HG03108 (cell line): Measurements from ENCODE around the gene MUC12.
"Not testable (repeated sequence)": the region's sequence is repeated elsewhere in the genome, so short reads cannot be mapped to it uniquely, and the experiment has no call there.

Source experiments
- ATAC-seq: cut with Tn5 transposase; IDR thresholded peaks from one replicate; pipeline ENCODE4 v1.9.1; 2021; ENCODE audit warnings: moderate library complexity; ENCODE audit not compliant: unreplicated experiment

Gene MUC12, protein sequence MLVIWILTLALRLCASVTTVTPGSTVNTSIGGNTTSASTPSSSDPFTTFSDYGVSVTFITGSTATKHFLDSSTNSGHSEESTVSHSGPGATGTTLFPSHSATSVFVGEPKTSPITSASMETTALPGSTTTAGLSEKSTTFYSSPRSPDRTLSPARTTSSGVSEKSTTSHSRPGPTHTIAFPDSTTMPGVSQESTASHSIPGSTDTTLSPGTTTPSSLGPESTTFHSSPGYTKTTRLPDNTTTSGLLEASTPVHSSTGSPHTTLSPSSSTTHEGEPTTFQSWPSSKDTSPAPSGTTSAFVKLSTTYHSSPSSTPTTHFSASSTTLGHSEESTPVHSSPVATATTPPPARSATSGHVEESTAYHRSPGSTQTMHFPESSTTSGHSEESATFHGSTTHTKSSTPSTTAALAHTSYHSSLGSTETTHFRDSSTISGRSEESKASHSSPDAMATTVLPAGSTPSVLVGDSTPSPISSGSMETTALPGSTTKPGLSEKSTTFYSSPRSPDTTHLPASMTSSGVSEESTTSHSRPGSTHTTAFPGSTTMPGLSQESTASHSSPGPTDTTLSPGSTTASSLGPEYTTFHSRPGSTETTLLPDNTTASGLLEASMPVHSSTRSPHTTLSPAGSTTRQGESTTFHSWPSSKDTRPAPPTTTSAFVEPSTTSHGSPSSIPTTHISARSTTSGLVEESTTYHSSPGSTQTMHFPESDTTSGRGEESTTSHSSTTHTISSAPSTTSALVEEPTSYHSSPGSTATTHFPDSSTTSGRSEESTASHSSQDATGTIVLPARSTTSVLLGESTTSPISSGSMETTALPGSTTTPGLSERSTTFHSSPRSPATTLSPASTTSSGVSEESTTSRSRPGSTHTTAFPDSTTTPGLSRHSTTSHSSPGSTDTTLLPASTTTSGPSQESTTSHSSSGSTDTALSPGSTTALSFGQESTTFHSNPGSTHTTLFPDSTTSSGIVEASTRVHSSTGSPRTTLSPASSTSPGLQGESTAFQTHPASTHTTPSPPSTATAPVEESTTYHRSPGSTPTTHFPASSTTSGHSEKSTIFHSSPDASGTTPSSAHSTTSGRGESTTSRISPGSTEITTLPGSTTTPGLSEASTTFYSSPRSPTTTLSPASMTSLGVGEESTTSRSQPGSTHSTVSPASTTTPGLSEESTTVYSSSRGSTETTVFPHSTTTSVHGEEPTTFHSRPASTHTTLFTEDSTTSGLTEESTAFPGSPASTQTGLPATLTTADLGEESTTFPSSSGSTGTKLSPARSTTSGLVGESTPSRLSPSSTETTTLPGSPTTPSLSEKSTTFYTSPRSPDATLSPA (N-terminal part only)

DNA sequence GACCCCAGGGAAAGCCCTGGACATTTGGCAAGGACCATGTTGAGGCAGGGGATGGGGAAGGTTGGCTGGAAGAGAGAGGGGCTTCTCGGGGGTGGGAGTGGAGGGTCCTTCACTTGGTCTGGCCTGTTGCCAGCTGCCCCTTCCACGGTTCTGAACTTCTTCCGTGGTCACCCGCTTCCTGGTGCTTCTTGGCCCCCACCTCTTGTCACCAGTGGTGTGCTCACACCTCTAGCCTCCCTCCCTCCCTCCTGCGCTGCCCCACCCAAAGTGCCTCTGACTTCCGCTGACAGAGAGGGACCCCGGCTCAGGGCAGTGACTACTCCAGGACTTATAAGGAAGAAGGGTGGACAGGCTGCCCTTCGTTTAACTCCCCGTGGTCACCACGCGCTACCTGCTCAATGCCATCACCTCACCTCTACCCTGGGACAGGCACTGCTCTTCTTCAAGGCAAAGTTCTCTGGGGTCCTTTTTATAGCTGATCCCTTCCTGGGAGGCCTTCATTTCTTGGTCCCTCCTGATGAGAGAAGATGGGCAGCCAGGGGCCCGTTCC, at the start of gene MUC12:
MUC12 (plus strand) TSS at position 500 of the 550 bp plus-strand sequence. CDS start 58 bp downstream, outside the sequence.
- no peak for ATAC-seq

DNA sequence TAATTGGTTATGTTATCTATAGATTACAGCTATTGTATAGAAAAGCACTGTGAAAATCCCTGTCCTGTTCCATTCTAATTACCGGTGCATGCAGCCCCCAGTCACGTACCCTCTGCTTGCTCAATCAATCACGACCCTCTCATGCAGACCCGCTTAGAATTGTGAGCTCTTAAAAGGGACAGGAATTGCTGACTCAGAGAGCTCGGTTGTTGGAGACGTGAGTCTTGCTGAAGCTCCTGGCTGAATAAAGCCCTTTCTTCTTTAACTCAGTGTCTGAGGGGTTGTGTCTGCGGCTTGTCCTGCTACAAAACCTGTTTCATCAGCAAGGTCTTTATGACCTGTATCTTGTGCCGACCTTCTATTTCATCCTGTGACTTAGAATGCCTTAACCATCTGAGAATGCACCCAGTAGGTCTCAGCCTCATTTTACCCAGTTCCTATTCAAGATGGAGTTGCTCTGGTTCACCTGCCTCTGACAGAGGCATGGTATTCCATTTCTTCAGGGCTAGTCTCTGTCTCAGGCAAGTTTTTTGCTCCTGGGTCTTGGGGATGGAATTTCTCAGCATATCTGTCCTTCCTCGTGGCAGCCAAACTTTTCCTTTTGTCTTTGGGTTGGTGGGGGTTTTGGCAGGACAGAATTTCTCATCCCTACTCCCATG, 49.5 kb upstream of the MUC12 start:
- ATAC-seq, result not testable (repeated sequence)

DNA sequence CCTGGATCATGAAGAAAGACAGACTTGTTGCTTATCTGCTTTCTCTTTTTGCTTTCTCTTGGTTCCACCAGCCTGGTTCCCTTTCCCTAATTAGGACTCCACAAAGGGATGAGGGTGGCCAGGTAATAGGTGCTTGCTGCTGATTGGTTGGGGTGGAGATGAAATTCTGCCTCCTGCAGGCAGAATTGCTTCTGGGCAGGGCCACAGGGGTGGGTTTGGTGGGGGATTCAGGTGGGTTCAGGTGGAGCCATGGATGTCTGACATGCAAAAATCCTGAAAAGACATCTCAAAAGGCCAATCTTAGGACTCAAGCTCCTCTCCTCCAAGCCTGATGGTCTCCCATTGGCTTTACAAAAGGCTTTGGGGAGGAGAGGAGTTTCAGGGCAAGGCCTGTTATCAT, 48.3 kb upstream of the MUC12 start:
- ATAC-seq, result no peak

DNA sequence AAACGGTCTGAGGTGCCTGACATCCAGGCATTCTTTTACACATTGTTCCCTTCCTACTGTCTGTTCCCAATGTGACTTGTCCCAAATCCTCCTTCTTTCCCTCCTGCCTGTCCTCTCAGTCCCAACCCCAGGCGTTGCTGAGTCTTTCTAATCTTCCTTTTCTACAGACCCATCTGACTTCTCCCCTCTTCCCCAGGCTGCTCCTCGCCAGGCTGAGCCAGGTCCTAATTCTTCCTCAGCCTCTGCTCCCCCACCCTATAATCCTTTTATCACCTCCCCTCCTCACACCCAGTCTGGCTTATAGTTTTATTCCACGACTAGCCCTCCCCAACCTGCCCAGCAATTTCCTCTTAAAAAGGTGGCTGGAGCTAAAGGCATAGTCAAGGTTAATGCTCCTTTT, 45.7 kb upstream of the MUC12 start:
- ATAC-seq, result not testable (repeated sequence)

DNA sequence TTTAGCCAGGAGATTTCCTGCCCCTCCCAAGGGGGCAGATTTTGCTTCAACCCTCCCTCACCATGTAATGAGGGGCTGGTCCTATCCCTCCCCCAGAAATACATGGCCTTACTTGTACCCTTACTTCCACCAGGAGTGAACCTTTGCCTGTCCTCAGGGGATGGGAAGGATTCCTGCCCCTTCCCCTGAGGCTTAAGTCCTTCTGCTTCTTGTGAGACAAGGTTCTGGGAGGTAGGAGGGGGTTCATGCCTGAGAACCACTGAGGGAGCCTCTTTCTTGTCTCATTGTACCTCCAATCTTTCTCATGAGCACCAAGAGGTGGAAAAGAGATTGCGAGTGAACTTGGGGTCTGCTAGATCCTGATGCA, 39.6 kb upstream of the MUC12 start:
- ATAC-seq, result no peak

DNA sequence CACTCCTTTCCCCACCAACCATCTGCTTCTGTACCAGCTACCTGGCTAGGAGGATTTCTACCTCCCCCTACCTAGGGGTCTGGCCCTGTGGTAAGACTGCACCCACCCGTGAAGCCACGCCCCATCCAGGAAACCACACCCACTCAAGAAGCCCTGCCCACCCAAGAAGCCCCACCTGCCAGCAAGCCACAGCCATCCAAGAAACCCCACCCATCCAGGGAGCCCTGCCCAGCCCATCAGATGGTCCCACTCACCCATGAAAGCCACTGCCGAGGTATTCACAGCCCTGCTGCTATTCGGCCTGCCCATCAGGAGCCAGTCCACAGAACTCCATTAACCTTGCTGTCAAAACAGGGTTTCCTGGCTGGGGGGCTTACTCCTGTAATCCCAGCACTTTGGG, 35.6 kb upstream of the MUC12 start:
- no peak for ATAC-seq

DNA sequence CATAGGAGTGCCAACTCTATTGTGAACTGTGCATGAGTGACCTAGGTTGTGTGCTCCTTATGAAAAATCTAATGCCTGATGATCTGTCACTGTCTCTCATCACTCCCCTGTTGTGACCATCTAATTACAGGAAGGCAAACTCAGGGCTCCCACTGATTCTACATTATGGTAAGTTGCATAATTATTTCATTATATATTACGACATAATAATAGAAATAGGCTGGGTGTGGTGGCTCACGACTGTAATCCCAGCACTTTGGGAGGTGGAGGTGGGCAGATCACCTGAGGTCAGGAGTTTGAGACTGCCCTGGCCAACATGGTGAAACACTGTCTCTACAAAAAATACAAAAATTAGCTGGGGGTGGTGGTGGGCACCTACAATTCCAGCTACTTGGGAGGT, 34.0 kb upstream of the MUC12 start:
- ATAC-seq, result not testable (repeated sequence)

DNA sequence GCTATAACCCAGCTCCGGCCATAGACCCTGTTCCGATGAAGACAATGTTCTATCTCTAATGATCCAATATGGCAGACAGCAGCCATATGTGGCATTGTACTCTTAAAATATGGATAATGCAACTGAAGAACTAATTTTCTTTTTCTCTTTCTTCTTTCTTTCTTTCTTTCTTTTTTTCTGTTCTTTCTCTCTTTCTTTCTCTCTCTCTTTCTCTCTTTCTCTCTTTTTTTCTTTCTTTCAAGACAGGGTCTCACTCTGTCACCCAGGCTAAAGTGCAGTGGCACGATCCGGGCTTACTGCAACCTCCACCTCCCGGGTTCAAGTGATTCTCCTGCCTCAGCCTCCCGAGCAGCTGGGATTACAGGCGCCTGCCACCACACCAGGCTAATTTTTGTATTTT, 33.2 kb upstream of the MUC12 start:
- not testable (repeated sequence) for ATAC-seq

DNA sequence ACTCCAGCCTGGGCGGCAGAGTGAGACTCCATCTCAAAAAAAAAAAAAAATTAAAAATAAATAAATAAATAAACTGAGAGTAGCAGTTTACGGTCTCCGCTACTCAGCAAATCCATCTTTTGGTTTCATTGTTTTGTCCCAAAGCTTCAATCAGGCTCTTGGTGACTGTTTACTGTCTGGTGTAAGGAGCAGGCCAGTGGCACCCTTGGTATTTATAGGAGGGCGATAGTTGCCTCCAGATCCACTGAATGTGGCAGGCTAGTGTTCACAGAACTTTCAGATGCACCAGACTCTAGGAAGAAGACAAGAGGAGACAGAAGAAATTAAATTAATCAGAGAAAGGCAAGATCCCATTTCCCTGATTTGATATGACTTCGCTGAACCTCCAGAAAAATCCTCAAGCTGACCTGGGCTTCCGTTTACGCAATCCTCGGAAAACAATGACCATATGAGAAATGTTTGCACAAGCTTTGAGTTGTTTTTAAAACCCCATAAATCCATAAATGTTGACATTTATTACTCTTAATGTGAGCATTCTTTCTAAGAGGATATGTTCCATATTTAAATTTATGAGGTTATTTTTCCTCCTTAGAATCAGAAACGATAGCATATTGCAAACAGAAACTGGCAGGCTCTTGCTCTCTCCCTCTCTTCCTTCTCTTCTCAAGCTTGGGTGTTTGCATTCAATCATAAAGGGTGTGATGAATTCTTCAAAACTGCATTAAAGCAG, 27.2 kb upstream of the MUC12 start:
- ATAC-seq, result no peak

DNA sequence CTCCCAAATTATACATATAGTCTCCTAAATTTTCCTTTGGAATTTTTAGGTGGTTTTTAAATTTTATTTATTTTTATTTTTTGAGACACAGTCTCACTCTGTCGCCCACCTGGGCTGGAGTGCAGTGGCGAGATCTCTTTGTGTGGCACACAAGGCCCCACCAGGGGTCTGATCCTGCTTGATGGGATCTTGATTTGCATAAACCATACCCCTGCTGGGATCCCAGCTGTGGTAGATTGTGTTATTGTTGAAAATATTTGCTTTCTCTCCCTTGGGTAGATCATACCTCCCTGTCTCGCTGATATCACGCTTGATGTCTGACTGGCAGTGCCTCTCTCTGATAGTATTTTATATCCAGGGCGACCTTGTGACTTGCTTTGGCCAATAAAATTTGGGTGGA, 25.7 kb upstream of the MUC12 start:
- ATAC-seq, result no peak

DNA sequence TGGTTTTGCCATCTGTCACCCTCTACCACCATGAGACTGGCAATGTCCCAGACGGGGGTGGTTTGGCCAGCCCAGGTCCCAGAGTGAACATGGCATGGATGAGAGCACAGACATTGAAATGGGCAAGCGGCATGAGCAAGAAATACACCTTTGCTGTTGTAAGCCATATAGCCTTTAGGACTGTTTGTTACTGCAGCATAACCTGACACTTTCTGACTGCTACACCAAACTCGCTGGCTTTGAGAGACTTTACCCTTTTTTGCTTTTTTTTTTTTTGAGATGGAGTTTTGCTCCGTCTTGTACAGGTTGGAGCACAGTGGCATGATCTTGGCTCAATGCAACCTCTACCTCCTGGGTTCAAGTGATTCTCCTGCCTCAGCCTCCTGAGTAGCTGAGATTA, 25.2 kb upstream of the MUC12 start:
- ATAC-seq, result no peak

DNA sequence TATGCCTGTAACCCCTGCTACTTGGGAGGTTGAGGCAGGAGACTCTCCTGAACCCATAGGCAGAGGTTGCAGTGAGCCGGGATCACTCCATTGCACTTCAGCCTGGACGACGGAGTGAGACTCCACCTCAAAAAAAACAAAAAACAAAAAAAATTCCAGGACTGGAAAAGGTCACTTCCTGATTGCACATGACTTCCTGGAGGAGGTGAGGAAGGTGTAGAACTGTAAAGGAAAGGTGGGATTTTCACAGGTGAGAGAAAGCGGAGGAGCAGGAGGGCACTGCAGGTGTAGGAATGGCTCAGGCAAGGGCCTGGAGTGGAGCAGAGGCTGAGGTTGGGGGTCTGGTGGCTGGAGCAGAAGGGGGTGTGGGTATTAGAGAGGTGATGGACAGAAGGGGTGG, 23.3 kb upstream of the MUC12 start:
- no peak for ATAC-seq

DNA sequence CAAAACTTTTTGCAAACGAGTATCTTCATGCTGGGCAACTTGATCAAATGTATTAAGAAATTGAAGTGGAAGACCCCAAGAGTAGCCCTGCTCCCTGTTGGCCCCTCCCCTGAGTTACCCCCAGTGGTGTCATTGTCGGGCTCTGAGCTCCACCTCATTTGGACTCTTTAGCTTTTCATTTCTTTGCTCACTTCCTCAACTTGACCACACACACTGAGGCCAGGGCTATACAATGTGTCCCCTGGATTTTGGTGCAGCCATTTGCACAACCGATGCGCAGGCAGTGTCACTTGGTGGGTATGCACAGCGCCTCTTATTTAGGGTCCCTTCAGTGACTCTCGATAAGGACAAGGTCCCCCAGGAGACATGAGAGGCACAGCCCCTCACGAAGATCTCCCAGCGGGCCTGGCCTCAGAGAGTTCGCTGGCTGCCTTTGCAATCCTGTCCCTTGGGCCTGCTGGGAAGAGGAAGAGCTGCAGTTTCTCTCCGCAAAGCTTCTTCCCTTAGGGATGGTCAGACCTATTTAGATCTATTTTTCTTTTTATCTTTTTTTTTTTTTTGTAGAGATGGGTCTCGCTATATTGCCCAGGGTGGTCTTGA, 22.5 kb upstream of the MUC12 start:
- ATAC-seq, result no peak

DNA sequence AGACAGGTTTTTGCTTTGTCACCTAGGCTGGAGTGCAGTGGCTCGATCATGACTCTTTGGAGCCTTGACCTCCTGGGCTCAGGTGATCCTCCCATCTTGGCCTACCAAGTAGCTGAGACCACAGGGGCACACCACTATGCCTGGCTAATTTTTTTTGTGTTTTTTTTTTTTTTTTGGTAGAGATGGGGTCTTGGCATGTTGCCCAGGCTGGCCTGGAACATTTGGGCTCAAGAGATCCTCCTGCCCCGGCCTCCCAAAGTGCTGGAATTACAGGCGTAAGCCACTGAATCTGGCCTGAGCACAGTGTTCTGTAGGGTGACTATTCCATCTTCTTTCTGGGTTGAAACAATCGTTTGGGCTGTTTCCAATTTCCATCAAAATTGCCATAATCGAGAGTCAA, 21.6 kb upstream of the MUC12 start:
- no peak for ATAC-seq

DNA sequence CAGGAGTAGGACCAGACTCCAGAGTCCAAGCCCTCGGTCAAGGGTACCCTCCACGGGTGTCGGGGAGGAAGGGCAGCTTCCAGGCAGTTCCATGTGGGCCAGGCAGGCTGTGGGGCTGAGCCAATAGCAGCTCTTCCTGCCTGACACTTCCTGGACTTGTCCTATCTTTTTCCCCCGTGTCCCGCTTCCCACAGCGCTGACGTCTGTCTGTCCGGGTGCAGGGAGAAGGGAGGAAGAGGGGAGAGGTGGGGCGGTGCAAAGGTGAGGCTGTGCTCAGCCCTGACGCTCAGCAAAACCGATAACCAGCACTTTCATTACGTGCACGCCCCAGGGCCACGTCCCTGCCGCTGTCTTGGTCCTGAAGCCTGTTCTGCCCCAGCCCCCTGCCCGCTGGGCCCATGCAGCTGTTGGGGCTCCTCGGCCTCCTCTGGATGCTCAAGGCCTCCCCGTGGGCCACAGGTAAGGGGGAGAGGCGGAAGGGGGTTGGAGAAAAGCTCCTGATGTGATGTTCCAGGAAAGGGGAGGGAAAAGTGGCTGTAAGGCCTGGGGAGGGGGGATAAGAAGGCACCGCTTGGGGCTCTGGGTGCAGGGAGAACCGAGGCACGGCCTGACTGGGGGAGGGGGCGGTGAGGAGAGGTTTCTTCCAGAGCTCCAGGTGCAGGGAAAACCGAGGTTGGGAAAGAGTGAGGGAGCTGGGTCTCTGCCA, 20.0 kb upstream of the MUC12 start, which contains the start of gene MUC3A:
MUC3A (plus strand) TSS at position 308 of the 706 bp plus-strand sequence; CDS start at position 399, 91 bp downstream.
- ATAC-seq, result no peak

DNA sequence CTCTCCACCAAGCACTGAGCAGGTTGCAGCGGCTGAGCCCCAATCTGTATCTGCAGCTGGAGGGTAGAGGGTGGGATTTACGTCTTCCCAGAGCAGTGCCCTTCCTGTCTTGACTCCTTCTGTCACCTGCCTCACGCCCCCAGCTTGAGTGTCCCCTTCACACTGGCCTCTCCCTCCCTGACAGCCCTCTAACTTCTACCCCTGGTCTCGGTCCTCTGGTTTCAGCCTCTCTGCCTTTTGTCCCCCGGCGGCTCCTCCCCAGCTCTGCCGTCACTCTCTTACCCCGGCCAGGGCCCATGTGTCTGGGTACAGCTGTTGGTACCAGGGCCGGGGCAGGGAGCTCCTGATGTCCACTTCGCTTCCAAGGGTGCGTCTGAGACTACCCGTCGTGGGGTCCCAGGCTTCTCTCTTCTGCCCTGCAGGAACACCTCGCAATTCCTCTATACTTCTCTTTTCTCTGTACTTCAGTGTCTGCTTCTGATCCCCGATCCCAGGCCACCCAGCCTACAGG, 19.4 kb upstream of the MUC12 start:
- ATAC-seq, result no peak

DNA sequence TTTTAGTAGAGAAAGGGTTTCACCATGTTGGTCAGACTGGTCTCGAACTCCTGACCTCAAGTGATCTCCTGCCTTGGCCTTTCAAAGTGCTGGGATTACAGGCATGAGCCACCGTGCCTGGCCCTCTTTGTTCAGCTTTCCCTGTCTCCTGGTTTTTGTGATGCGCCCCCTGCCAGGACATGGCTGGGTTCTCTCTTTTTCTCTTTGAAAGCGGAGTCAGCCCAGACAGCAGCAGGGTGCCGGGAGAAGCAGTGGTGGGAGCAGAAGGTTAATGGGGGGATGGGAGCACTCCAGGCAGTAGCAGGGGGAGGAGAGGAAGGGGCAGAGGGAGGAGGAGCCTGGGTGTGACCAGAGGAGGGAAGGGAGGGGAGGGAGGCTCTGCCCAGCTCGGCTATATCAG, 18.2 kb upstream of the MUC12 start:
- ATAC-seq, result no peak

DNA sequence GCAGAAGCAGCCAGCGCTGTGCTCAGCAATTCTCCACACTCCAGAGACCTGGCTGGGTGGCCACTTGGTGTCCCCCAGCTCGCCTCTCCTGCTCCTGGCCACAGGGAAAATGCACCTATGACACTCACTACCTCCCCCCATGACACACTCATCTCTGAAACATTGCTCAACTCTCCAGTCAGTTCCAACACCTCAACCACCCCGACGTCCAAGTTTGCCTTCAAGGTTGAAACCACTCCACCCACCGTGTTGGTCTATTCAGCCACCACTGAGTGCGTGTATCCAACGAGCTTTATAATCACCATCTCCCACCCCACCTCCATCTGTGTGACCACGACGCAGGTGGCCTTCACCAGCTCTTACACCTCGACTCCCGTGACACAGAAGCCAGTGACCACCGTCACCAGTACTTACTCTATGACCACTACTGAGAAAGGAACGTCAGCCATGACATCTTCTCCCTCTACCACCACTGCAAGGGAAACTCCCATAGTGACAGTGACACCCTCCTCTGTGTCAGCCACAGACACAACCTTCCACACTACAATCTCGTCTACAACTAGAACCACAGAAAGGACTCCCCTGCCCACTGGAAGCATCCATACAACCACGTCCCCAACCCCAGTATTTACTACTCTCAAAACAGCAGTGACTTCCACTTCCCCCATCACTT, 17.3 kb upstream of the MUC12 start:
- no peak for ATAC-seq
